HepG2 (cell line): Measurements from ENCODE around the gene P4HA3. TPM values are rescaled to one million over a fixed set of nuclear protein-coding genes. Genes with fewer than 3 reads are reported as not detected.

Experiments
- ATAC-seq: fragments of 200-7000 bp; cut with Tn5 transposase; 3 replicates; pipeline ENCODE4 v1.9.1; 2020; ENCODE audit warnings: mild to moderate bottlenecking, moderate library complexity
- BruUV-seq: library from RNA; stranded (reverse); fragments of 400-500 nt; replicated peaks from 2 replicates; lab custom pipeline; 2021; lab: Mats Ljungman, UMichigan
- CTCF ChIA-PET: fragments of 300-600 bp; formaldehyde crosslinking; extraction: SDS; loops from one replicate; lab custom pipeline; 2021; ENCODE audit warnings: low total read pairs, inconsistent platforms, low intra/inter-chr PET ratio; lab: Yijun Ruan, JAX
- POLR2A ChIA-PET: fragments of 350-600 bp; sonication (Branson Sonifier 250); formaldehyde crosslinking; loops from one replicate; lab custom pipeline; 2020; ENCODE audit warnings: antibody characterized with exemption, inconsistent platforms; lab: Yijun Ruan, JAX
- DNase-seq: peaks from one replicate; pipeline ENCODE4 v3.0.0-alpha.2; 2015; ENCODE audit warnings: low spot score
- FAIRE-seq: peaks from 3 replicates; lab custom pipeline; 2011; peaks lifted over from hg19 to GRCh38; lab: Jason Lieb, UNC
- H2AFZ ChIP-seq: one replicate; pipeline ENCODE4 v1.6.1; 2011; ENCODE audit warnings: low read length, inconsistent platforms
- H3K27ac ChIP-seq: fragments of 300-600 bp; 3 replicates; pipeline ENCODE4 v1.8.0; 2011; ENCODE audit warnings: mixed run types, mild to moderate bottlenecking, mixed read lengths, low read length, inconsistent platforms; ENCODE audit not compliant: insufficient read depth; ENCODE audit errors: extremely low read length
- H3K27me3 ChIP-seq, 2 experiments: fragments of 200-600 bp in 1 of 2; 2 replicates in 1 of 2; 3 replicates in 1 of 2; pipeline versions ENCODE4 v1.6.0 to v1.8.0; 2011; ENCODE audit warnings: low read length in 2 of 2, mild to moderate bottlenecking in 2 of 2, moderate library complexity in 2 of 2, inconsistent platforms in 1 of 2; ENCODE audit not compliant: insufficient read depth in 2 of 2, control insufficient read depth in 1 of 2
- H3K36me3 ChIP-seq, 2 experiments: fragments of 200-600 bp in 1 of 2; replicated peaks in 1 of 2; 2 replicates in 1 of 2; 3 replicates in 1 of 2; pipeline versions ENCODE4 v1.5.1 to v1.8.0; 2011; ENCODE audit warnings: low read length in 2 of 2, inconsistent platforms in 1 of 2; ENCODE audit not compliant: insufficient read depth in 2 of 2, control insufficient read depth in 1 of 2
- H3K4me1 ChIP-seq: 2 replicates; pipeline ENCODE4 v1.5.1; 2012; ENCODE audit warnings: low read length, inconsistent platforms; ENCODE audit not compliant: insufficient read depth
- H3K4me2 ChIP-seq: 2 replicates; pipeline ENCODE4 v1.6.0; 2011; ENCODE audit warnings: low read depth, low read length, inconsistent platforms
- H3K4me3 ChIP-seq, 3 experiments: fragments of 200-600 bp in 1 of 3; sonication (generic), shearing (Covaris generic) in 1 of 3; replicated peaks in 1 of 3; 2 replicates each; pipeline ENCODE4 v1.5.1; 2011 to 2016; ENCODE audit warnings: low read length in 3 of 3, inconsistent platforms in 2 of 3, low read depth in 2 of 3, mild to moderate bottlenecking in 2 of 3, control low read depth in 1 of 3, mixed read lengths in 1 of 3; ENCODE audit not compliant: insufficient read depth in 1 of 3
- H3K79me2 ChIP-seq: one replicate; pipeline ENCODE4 v1.6.1; 2011; ENCODE audit warnings: low read length, inconsistent platforms; ENCODE audit not compliant: insufficient read depth
- H3K9ac ChIP-seq: 2 replicates; pipeline ENCODE4 v1.6.0; 2011; ENCODE audit warnings: mild to moderate bottlenecking, low read depth, low read length, inconsistent platforms; ENCODE audit not compliant: insufficient read depth
- H3K9me3 ChIP-seq: 2 replicates; pipeline ENCODE4 v1.5.1; 2012; ENCODE audit warnings: mild to moderate bottlenecking, low read length
- H4K20me1 ChIP-seq: 2 replicates; pipeline ENCODE4 v1.6.0; 2011; ENCODE audit warnings: inconsistent platforms, mild to moderate bottlenecking, low read length, moderate library complexity; ENCODE audit not compliant: insufficient read depth
- AKAP8 ChIP-seq: sonication (generic); formaldehyde crosslinking; IDR thresholded peaks from 2 replicates; pipeline ENCODE4 v1.5.1; 2020; ENCODE audit warnings: mild to moderate bottlenecking, missing genetic modification reagents
- ATM ChIP-seq: fragments of 450-650 bp; IDR thresholded peaks from 2 replicates; pipeline ENCODE4 v1.7.1; 2017; ENCODE audit warnings: mild to moderate bottlenecking, borderline replicate concordance
- ELF3 ChIP-seq: IDR thresholded peaks from 2 replicates; pipeline ENCODE4 v1.6.1; 2016; ENCODE audit warnings: missing genetic modification reagents, missing compliant biosample characterization
- HNRNPUL1 ChIP-seq: fragments of 200-400 bp; formaldehyde crosslinking; IDR thresholded peaks from 2 replicates; pipeline ENCODE4 v1.6.1; 2017; ENCODE audit warnings: low read depth, mild to moderate bottlenecking, low read length, moderate library complexity
- NFE2 ChIP-seq: sonication (generic); formaldehyde crosslinking; IDR thresholded peaks from 2 replicates; pipeline ENCODE4 v1.4.0; 2020; ENCODE audit warnings: missing genetic modification reagents
- PHF5A ChIP-seq: IDR thresholded peaks from one replicate; pipeline ENCODE4 v1.6.1; 2018; ENCODE audit warnings: low read depth, missing genetic modification reagents; ENCODE audit not compliant: unreplicated experiment
- REL ChIP-seq: sonication (generic); formaldehyde crosslinking; conservative IDR thresholded peaks from 2 replicates; pipeline ENCODE4 v1.8.0; 2022; ENCODE audit warnings: mild to moderate bottlenecking, missing genetic modification reagents, moderate library complexity
- TAF1 ChIP-seq: sonication (generic); formaldehyde crosslinking; IDR thresholded peaks from 2 replicates; pipeline ENCODE4 v1.4.0; 2020; ENCODE audit warnings: missing genetic modification reagents
- THAP11 ChIP-seq: IDR thresholded peaks from 2 replicates; pipeline ENCODE4 v1.6.1; 2016; ENCODE audit warnings: missing biosample characterization, missing genetic modification reagents
- ZNF577 ChIP-seq: sonication (generic); formaldehyde crosslinking; IDR thresholded peaks from 2 replicates; pipeline ENCODE4 v1.4.0; 2020; ENCODE audit warnings: mild to moderate bottlenecking, low read depth, missing genetic modification reagents, borderline replicate concordance
- ZSCAN25 ChIP-seq: sonication (generic); formaldehyde crosslinking; IDR thresholded peaks from 2 replicates; pipeline ENCODE4 v1.8.0; 2022; ENCODE audit warnings: mild to moderate bottlenecking, missing genetic modification reagents
- WGBS: methylation state at CpG from one replicate; pipeline ENCODE4 v1.1.6; 2017; ENCODE audit warnings: low lambda C conversion rate; 5-methylcytosine and 5-hydroxymethylcytosine counted together
- in situ Hi-C: cut with HindIII; loops from 2 replicates; pipeline ENCODE4 v1.10.0; 2017; ENCODE audit warnings: low pct_unique_long_range_greater_than_20kb; ENCODE audit not compliant: extremely low pct_ligation_motif_present
- intact Hi-C: fragments of 100-400 bp; cut with micrococcal nuclease; formaldehyde crosslinking; loops from one replicate; pipeline ENCODE4 v1.10.0; 2022; ENCODE audit not compliant: unreplicated experiment
- polyA plus RNA-seq, 8 experiments: library from polyadenylated mRNA; depleted of rRNA in 3 of 8; stranded (reverse) in 7 of 8; unstranded in 1 of 8; fragments of >200 nt; fragmentation: Illumina TruSeq in 4 of 8; extraction: Trizol in 4 of 8; gene quantifications; 2 replicates each; pipeline versions ENCODE4 v1.2.1 to v1.2.3, GENCODE V29; 2011 to 2016; ENCODE audit warnings: low read depth in 4 of 8, missing spikeins in 1 of 8, mixed read lengths in 1 of 8; ENCODE audit not compliant: insufficient read depth in 1 of 8
- total RNA-seq, 5 experiments: library from RNA; depleted of rRNA; stranded (reverse); fragments of >200 nt; fragmentation: Illumina TruSeq; extraction: Trizol; gene quantifications; 2 replicates each; pipeline ENCODE4 v1.2.3, GENCODE V29; 2016; ENCODE audit warnings: low read depth in 1 of 5
- TF ChIP-seq, protein P1 (sequence below): sonication (generic); formaldehyde crosslinking; IDR thresholded peaks from 2 replicates; pipeline ENCODE4 v1.4.0; 2020; ENCODE audit warnings: missing genetic modification reagents, mild to moderate bottlenecking, borderline replicate concordance
- TF ChIP-seq, protein P2 (sequence below): IDR thresholded peaks from 2 replicates; pipeline ENCODE4 v1.6.1; 2016

The P4HA3 gene
- total and polyA plus RNA-seq, 2 of the 13 experiments (the other 11 are each of a cell fraction or from before 2014, with no cell fraction given): not detected

DNA sequence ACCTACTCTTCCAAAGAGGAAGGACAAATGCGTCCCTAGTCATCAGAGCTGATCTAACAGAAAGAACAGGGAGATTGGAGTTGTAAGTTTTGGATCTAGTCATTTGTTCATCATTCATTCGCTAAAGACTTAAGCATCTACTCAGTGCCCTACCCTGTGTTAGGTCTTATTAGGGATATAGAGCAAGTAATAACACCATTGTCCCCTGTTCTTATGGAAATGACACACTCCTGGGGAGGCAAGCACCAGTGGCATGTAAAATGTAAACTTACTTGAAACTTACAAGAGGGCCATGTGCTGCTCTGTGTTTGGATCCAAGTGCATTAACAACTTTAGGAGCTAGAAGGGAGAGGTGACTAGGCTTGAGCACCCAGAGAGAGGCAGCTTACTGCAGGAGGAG, 61.9 kb downstream of the P4HA3 start:
- Histone ChIP-seq H3K27ac (no peak overlapping the region), H3K4me3 (no peak overlapping the region), H3K27me3 (no peaks in the 10 kb centered on the region), H3K36me3 (peaks cover 23 to 85% of the 10 kb centered on the region in 2 experiments), H3K4me2 (no peak overlapping the region), H3K9me3 (no peaks in the 10 kb centered on the region), H3K9ac (no peak overlapping the region), H3K79me2 (no peaks in the 10 kb centered on the region), H3K4me1 (no peaks in the 10 kb centered on the region), H4K20me1 (no peaks in the 10 kb centered on the region), H2AFZ (no peak overlapping the region)
- DNase-seq (no peak), FAIRE-seq (no peak), ATAC-seq (no peak)
- in situ Hi-C loops: no loop called here
- TF ChIP-seq ZNF577 (CRISPR knock-in tag) (no peak), AKAP8 (CRISPR knock-in tag) (no peak), ELF3 (no peak), HNRNPUL1 (no peak), NFE2 (no peak), PHF5A (no peak), ATM (no peak), THAP11 (CRISPR knock-in tag) (no peak), REL (CRISPR knock-in tag) (no peak), ZSCAN25 (CRISPR knock-in tag) (no peak), TAF1 (CRISPR knock-in tag) (no peak)
- TF ChIP-seq, protein P1, sequence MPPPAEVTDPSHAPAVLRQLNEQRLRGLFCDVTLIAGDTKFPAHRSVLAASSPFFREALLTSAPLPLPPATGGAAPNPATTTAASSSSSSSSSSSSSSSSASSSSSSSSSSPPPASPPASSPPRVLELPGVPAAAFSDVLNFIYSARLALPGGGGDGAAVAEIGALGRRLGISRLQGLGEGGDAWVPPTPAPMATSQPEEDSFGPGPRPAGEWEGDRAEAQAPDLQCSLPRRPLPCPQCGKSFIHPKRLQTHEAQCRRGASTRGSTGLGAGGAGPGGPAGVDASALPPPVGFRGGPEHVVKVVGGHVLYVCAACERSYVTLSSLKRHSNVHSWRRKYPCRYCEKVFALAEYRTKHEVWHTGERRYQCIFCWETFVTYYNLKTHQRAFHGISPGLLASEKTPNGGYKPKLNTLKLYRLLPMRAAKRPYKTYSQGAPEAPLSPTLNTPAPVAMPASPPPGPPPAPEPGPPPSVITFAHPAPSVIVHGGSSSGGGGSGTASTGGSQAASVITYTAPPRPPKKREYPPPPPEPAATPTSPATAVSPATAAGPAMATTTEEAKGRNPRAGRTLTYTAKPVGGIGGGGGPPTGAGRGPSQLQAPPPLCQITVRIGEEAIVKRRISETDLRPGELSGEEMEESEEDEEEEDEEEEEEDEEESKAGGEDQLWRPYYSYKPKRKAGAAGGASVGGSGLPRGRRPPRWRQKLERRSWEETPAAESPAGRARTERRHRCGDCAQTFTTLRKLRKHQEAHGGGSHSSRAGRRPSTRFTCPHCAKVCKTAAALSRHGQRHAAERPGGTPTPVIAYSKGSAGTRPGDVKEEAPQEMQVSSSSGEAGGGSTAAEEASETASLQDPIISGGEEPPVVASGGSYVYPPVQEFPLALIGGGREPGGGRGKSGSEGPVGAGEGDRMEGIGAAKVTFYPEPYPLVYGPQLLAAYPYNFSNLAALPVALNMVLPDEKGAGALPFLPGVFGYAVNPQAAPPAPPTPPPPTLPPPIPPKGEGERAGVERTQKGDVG: no peak
- TF ChIP-seq, protein P2, sequence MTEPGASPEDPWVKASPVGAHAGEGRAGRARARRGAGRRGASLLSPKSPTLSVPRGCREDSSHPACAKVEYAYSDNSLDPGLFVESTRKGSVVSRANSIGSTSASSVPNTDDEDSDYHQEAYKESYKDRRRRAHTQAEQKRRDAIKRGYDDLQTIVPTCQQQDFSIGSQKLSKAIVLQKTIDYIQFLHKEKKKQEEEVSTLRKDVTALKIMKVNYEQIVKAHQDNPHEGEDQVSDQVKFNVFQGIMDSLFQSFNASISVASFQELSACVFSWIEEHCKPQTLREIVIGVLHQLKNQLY (CRISPR knock-in tag): no peak
- ChIA-PET POLR2A (no interaction called here), CTCF (no interaction called here)
- BruUV-seq: no TSS peak
- WGBS: 97% methylated on average over 2 of the region's 2 CpGs
- intact Hi-C loops: no loop called here
